K562 (cell line): ENCODE measurements around the gene SLC17A1.

Experiments used
- BDP1 ChIP-seq: IDR thresholded peaks from 3 replicates; pipeline ENCODE4 v1.6.1; 2011; ENCODE audit not compliant: insufficient read length, insufficient read depth
- CTCF ChIP-seq, 3 experiments: IDR thresholded peaks in 2 of 3; conservative IDR thresholded peaks in 1 of 3; 2 replicates each; pipeline ENCODE4 v1.5.1; 2011 to 2012; ENCODE audit warnings: low read length in 3 of 3, mild to moderate bottlenecking in 3 of 3, control low read depth in 2 of 3, improper control_type of control experiment in 1 of 3, inconsistent platforms in 1 of 3, low read depth in 1 of 3, mixed read lengths in 1 of 3, moderate library complexity in 1 of 3; ENCODE audit not compliant: insufficient read depth in 2 of 3
- EZH2 ChIP-seq: IDR thresholded peaks from 2 replicates; pipeline ENCODE4 v1.6.1; 2012; ENCODE audit warnings: low read depth, mild to moderate bottlenecking, inconsistent platforms, low read length, borderline replicate concordance
- FOXJ3 ChIP-seq: sonication (generic); formaldehyde crosslinking; IDR thresholded peaks from 2 replicates; pipeline ENCODE4 v1.4.0; 2020; ENCODE audit warnings: mild to moderate bottlenecking, missing genetic modification reagents
- PHF20 ChIP-seq: fragments of 450-650 bp; IDR thresholded peaks from 2 replicates; pipeline ENCODE4 v1.6.1; 2018; ENCODE audit not compliant: partially characterized antibody
- RAD21 ChIP-seq, 2 experiments: fragments of 250-450 bp in 1 of 2; fragments of 450-650 bp in 1 of 2; sonication (Bioruptor Pico) in 1 of 2; formaldehyde crosslinking in 1 of 2; IDR thresholded peaks in 1 of 2; conservative IDR thresholded peaks in 1 of 2; 2 replicates each; pipeline versions ENCODE4 v1.4.0 to v1.8.0; 2020 to 2022; ENCODE audit warnings: mild to moderate bottlenecking in 2 of 2, moderate library complexity in 1 of 2
- TCF3 ChIP-seq: sonication (generic); formaldehyde crosslinking; IDR thresholded peaks from 2 replicates; pipeline ENCODE4 v1.4.0; 2020; ENCODE audit warnings: mild to moderate bottlenecking, missing genetic modification reagents
- ZNF407 ChIP-seq: fragments of 450-650 bp; IDR thresholded peaks from 2 replicates; pipeline ENCODE4 v1.6.1; 2016; ENCODE audit warnings: low read depth

- no peak for TF ChIP-seq BDP1
- TF ChIP-seq PHF20: no peak
- TF ChIP-seq CTCF (IDR thresholded peaks at IDR 0.05 in 2 of 3, conservative IDR thresholded peaks at IDR 0.05 in 1 of 3; ENCODE audit: insufficient read depth in 2 of 3, low read depth in 1 of 3, low read length in 3 of 3): no peak
- no peak for TF ChIP-seq FOXJ3 (CRISPR knock-in tag)
- no peak for TF ChIP-seq TCF3 (CRISPR knock-in tag)
- TF ChIP-seq EZH2: no peak
- TF ChIP-seq RAD21 (CRISPR knock-in tag; conservative IDR thresholded peaks at IDR 0.05 in 1 of 2, IDR thresholded peaks at IDR 0.05 in 1 of 2): no peak
- TF ChIP-seq ZNF407: no peak
These were observed 3.1 kb upstream of the SLC17A1 start for GRCh38 chr6:25834950-25835349.
